ENCODE data around the gene TK2.
A peak's percentile ranks its signal among the peaks of the same experiment; 100 is the strongest.

TK2 gene

GRCh38 chr16:66486199-66486772 is 63.6 kb downstream of the TK2 start:
- DNase-seq = no peak

- no peak for DNase-seq
These were observed 64.5 kb downstream of the TK2 start for GRCh38 chr16:66485376-66485775.

- DNase-seq = no peak
These were observed 65.3 kb downstream of the TK2 start for GRCh38 chr16:66484453-66485213.

GRCh38 chr16:66483689-66484452 is 66.1 kb downstream of the TK2 start:
- peak in 46 of 56 donors; percentile 8 to 75 (median 50) for DNase-seq

- DNase-seq = no peak
These were observed 68.0 kb downstream of the TK2 start for GRCh38 chr16:66481943-66482390.

GRCh38 chr16:66481081-66481942 is 68.6 kb downstream of the TK2 start:
- DNase-seq = peak in 1 of 56 donors; percentile 11

- DNase-seq = no peak
These were observed 69.4 kb downstream of the TK2 start for GRCh38 chr16:66480265-66481080.

GRCh38 chr16:66479661-66480264 is 70.2 kb downstream of the TK2 start:
- DNase-seq = no peak

GRCh38 chr16:66478733-66479511 is 71.0 kb downstream of the TK2 start:
- DNase-seq = peak in 34 of 56 donors; percentile 10 to 69 (median 36)

- no peak for DNase-seq
These were observed 72.8 kb downstream of the TK2 start for GRCh38 chr16:66477028-66477515.

- DNase-seq = no peak
These were observed 73.4 kb downstream of the TK2 start for GRCh38 chr16:66476328-66477027.

- DNase-seq = no peak
These were observed 74.7 kb downstream of the TK2 start for GRCh38 chr16:66475232-66475631.

- DNase-seq = no peak
These were observed 75.1 kb downstream of the TK2 start for GRCh38 chr16:66474750-66475199.

GRCh38 chr16:66473654-66474519 is 76.0 kb downstream of the TK2 start:
- no peak for DNase-seq

- DNase-seq = no peak
These were observed 76.8 kb downstream of the TK2 start for GRCh38 chr16:66473051-66473571.

- DNase-seq = no peak
These were observed 78.1 kb downstream of the TK2 start for GRCh38 chr16:66471716-66472393.

Measured in amygdala (tissue), 56 donors.